ENCODE measurements around the gene PIP4K2B.

GRCh38 chr17:38741461-38741860 is 57.9 kb downstream of the PIP4K2B start:
- no peak for TF ChIP-seq POLR2AphosphoS5 (IDR thresholded peaks at IDR 0.05; ENCODE audit: borderline replicate concordance, low read depth, low read length)
- no peak for TF ChIP-seq FOXP2 (optimal IDR thresholded peaks at IDR 0.05; ENCODE audit: control extremely low read depth, extremely low read length, insufficient read depth)
- no peak for TF ChIP-seq EZH2 (IDR thresholded peaks at IDR 0.05)

Data from SK-N-MC (cell line).